GM12892 (cell line): Measurements from ENCODE around the gene SMYD3.

Source experiments
- DNase-seq: peaks from one replicate; pipeline ENCODE4 v3.0.0; 2011; ENCODE audit not compliant: insufficient read length
- FAIRE-seq: peaks from 2 replicates; lab custom pipeline; 2011; peaks lifted over from hg19 to GRCh38; lab: Jason Lieb, UNC
- POLR2A ChIP-seq: IDR thresholded peaks from 2 replicates; pipeline ENCODE4 v1.6.1; 2011; ENCODE audit warnings: low read depth, low read length, control low read depth
- POLR2AphosphoS5 ChIP-seq: IDR thresholded peaks from 2 replicates; pipeline ENCODE4 v1.6.1; 2011; ENCODE audit warnings: low read depth, low read length, control low read depth
- TAF1 ChIP-seq: IDR thresholded peaks from 2 replicates; pipeline ENCODE4 v1.6.1; 2011; ENCODE audit warnings: low read depth, mild to moderate bottlenecking, control low read depth, low read length, borderline replicate concordance

Gene SMYD3

DNA sequence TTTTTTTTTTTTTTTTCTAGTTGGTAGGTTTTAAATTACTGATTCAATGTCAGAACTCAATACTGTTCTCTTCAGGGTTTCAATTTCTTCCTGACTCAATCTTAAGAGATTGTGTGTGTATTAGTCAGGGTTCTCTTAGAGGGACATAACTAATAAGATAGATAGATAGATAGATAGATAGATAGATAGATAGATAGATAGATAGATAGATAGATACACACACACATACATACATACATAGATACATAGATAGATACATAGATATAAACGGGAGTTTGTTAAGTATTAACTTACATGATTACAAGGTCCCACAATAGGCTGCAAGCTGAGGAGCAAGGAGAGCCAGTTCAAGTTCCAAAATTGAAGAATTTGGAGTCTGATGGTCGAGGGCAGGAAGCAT is 251.3 kb downstream of the SMYD3 start:
- DNase-seq (no peak), FAIRE-seq (no peak)
- no peak for TF ChIP-seq POLR2A
- TF ChIP-seq TAF1: no peak
- TF ChIP-seq POLR2AphosphoS5: no peak

DNA sequence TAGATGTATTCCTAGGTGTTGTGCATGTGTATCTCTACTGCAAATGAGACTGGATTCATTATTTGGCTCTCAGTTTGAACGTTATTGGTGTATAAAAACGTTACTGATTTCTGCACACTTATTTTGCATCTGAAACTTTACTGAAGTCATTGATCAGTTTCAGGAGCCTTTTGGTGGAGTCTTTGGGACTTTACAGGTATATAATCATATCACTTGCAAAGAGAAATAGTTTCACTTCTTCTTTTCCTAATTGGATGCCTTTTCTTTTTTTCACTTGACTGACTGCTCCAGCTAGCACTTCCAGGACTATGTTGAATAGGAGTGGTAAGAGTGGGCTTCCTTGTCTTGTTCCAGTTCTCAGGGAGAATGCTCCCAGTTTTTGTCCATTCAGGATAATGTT is 252.2 kb downstream of the SMYD3 start:
- DNase-seq (no peak), FAIRE-seq (no peak)
- TF ChIP-seq TAF1 (no peak), POLR2AphosphoS5 (no peak), POLR2A (no peak)

DNA sequence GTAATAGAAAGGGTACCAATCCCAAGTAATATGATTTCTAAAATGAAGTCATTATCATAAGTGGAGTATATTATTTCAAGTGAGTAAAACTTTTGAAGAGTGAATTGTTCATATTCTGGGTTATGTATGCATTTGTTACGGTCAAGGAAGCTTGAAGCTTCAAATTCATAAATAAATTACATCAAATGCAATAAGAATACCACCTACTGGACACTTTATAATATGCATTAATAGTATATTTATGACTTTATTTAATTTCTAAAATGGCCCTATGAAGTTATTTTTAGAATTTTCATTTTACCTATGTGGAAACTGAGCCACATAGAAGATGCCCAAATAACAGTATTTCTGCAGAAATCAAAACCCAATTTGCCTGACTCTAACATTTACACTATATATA is 260.6 kb downstream of the SMYD3 start:
- FAIRE-seq (no peak), DNase-seq (no peak)
- TF ChIP-seq POLR2A: no peak
- TF ChIP-seq POLR2AphosphoS5: no peak
- no peak for TF ChIP-seq TAF1

DNA sequence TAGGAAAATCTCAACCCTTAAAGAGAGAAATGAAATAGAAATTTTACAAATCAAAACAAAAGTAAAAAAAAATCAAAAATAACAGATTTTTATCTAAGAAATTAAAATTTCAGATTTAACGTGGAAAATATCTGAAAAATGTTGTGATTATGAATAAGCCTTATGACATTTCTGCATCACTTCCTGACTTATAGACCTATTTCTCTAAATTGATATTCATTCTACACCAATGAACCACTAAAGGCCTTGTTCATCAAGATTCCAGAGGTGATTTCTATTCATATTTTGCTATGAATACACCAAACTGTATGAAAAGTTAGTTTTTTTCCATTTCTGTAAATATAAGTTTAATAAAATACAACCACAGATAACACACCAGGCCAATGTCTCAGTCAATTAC is 261.5 kb downstream of the SMYD3 start:
- no peak for TF ChIP-seq TAF1
- no peak for DNase-seq
- no peak for FAIRE-seq

DNA sequence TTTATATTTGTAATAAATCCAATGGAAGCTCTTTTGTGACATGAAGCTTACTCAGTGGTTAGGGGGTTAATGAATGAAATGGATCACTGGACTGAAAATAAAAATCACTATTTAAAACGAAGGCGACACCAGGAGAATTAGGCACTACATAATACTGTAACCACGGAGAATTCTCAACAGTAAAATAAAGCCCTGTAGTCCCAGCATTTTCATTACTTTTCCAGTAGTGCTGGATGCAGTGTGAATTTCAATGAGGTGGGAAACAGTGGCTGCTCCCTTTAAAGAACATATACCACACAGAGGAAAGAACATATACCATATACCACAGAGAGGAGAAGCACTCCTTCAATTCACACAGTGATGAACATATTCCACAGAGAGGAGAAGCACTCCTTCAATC is 275.0 kb downstream of the SMYD3 start:
- FAIRE-seq (no peak), DNase-seq (no peak)
- TF ChIP-seq POLR2A: no peak
- TF ChIP-seq TAF1: no peak
- TF ChIP-seq POLR2AphosphoS5: no peak

DNA sequence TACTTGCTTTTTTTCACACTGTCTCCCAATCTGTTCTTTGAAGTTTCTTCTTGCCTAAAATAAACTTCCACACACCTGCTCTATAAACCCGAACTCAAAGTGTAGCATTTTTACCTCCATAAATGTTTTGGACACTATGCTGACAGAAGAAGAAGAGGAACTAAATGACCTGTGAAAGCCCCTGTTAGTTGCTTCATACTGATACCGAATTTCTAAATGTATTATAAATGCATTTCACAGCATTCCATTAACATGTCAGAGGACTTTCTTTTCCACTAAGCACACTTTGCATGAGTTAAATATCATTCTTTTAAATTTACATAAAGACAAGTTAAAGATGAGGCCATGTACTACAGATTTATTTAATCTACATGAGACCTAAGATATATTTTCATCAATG is 281.0 kb downstream of the SMYD3 start:
- DNase-seq (no peak), FAIRE-seq (no peak)
- TF ChIP-seq TAF1: no peak
- TF ChIP-seq POLR2AphosphoS5: no peak
- no peak for TF ChIP-seq POLR2A

DNA sequence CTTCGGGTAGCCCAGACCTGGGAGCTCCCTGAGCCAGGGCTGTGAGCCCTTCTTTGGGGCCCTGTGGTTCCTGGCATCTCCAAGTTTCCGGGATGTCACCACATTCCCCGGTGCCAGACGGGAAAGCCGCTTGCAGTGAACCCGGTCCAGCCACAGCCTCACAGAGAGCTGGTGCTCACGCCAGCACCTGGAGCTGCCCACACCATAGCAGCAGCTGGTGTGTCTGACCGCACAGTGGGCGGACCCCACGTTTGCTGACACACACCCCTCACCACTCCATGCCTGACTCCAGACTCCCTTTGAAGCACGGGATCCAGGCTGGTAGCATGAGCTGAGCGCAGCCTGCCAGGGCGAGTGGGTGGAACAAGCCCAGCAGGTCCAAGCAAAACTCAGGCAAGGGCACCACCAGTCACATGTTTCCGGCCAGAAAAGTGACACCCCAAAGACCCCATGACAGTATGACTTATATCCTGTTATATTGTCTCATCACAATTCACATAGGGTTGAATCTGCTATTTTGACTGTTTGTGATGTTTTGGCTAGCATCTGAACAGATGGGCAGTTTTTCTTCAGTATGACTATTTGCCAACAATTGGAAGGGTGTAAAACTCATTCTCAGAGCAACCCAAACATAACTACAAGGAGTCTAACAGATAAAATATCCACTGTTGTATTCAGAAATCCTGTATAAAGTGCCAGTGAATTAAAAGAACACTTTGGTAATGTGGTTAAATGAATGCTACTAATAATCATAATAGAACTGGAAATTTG is 285.4 kb downstream of the SMYD3 start:
- no peak for TF ChIP-seq POLR2A
- no peak for TF ChIP-seq TAF1
- TF ChIP-seq POLR2AphosphoS5: no peak
- DNase-seq (no peak), FAIRE-seq (no peak)

DNA sequence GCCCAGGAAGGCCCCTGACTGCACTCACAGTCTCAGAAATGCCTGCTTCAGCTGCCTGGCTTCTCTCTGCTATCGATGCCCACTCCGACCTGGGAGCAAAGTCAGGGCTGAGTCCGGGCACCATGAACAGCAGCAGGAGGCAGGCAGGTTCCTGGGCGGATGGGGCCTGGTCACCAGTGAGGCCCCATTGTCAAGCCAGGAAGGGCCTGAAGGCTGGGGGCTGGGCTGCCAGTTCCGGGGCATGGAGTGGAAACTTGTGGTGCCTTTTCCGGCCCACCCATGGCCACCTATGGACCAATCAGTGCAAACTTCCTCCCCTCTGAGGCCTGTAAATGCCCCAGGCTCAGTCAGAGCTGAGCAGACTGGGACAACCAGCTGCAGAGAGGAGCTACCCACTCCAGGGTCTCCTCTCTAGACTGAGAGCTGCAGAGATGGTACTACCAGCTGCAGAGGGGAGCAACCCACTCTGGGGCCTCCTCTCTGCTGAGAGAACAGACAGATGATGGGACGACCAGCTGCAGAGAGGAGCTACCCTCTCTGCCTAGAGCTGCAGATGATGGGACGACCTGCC is 286.5 kb downstream of the SMYD3 start:
- FAIRE-seq (no peak), DNase-seq (no peak)
- TF ChIP-seq POLR2AphosphoS5: no peak
- TF ChIP-seq TAF1: no peak
- no peak for TF ChIP-seq POLR2A

DNA sequence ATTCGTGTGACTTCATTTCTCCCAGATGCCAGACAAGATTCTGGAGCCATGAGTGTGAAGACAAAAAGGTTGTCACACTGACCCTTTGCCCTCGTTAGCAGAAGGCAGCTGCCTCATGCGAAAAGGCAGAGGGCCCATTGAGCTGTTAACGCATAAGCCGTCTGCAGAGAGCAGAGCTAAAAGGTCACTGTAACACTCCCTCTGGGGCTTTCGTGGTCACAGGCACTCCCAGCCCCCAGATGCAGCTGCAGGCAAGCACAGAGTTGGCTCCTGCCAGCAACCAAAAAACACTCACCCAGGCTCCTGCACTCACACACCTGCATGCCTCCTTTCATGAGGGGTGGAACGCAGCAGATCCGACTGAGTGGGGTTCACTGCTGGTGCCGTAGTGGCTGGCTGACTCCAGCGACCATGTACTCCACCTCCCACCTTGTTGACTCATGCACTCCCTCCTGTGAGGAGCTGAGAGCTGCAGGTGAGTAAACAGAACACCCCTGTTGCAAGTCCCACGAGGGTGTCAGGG is 287.5 kb downstream of the SMYD3 start:
- no peak for FAIRE-seq
- TF ChIP-seq POLR2AphosphoS5 (no peak), POLR2A (no peak), TAF1 (no peak)
- DNase-seq: no peak

DNA sequence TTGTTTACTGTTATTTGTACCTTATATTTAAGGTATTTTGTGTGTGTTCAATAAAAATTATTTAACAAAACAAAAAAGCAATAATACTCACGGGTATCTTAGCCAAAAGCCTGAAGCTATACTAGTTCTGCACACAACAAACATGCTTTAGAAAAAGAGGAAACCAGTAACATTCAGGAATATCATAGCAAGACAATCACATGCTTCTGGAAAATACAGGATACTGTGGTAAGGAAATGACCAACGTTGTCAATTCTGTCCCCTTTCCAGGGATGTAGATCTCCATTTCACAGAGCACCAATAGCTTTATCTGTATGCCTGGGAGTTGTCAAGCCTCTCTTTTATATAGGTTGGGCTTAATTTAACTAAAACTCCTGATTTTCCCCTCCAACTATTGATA is 288.4 kb downstream of the SMYD3 start:
- TF ChIP-seq POLR2A (no peak), POLR2AphosphoS5 (no peak), TAF1 (no peak)
- DNase-seq (no peak), FAIRE-seq (no peak)

DNA sequence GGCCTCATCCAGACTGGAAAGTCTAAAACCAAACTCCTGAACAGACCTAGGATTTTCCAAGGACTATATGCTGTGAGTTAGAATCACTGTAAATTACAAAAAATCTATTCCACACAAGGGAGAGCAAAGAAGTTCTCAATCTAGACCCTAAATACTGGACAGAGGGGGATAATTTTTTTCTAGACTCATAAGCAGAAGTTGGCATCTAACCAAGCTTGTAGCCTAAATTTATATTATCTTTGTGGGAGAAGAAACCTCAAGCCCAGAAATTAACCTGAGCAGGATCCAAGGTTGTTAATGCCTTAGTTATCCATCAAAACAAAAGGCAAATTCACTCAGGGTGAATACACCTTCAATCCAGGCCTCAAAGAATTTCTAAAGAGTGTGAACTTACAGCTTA is 290.2 kb downstream of the SMYD3 start:
- no peak for FAIRE-seq
- DNase-seq: no peak
- TF ChIP-seq POLR2AphosphoS5 (no peak), TAF1 (no peak), POLR2A (no peak)

DNA sequence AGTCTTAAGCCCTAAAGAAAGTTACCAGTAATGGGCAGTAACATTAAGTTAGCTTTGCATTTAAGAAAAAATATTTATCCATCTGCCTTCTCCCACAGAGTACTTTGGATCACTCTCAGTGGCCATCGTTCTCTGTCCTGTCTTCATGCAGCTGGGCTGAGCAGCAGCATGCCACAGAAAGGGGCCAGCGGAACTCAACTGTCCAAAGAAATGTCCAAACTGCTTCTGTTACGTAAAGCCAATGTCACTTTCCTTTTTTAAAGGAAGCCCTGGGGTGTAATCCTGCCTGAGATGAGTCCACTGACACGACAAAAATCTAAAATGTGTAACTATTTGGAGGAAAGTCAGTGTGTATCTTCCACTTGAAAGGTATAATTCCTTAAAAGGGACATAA is 291.6 kb downstream of the SMYD3 start:
- TF ChIP-seq TAF1: no peak
- TF ChIP-seq POLR2A: no peak
- no peak for TF ChIP-seq POLR2AphosphoS5
- DNase-seq (no peak), FAIRE-seq (no peak)
